CD14-positive monocyte (primary cell): Measurements from ENCODE around the gene KLHL13. TPM values are rescaled to one million over a fixed set of nuclear protein-coding genes. Genes with fewer than 3 reads are reported as not detected.

Experiments used
- DNase-seq, 3 donors: peaks; one replicate each; pipeline ENCODE4 v3.0.0-alpha.2; 2011 to 2022
- H2AFZ ChIP-seq: 2 replicates; pipeline ENCODE4 v1.6.0; 2012; ENCODE audit warnings: mild to moderate bottlenecking, low read depth, low read length, inconsistent platforms; ENCODE audit not compliant: insufficient read depth, poor library complexity, severe bottlenecking
- H3K27ac ChIP-seq, 2 donors: 1 replicate in 1 of 2; 2 replicates in 1 of 2; pipeline ENCODE4 v1.5.1; 2012 to 2013; ENCODE audit warnings: low read length in 2 of 2, control low read depth in 1 of 2, inconsistent platforms in 1 of 2, low read depth in 1 of 2, mild to moderate bottlenecking in 1 of 2
- H3K27me3 ChIP-seq, 2 donors: one replicate each; pipeline versions ENCODE4 v1.6.0 to v1.6.1; 2011 to 2013; ENCODE audit warnings: low read length in 2 of 2; ENCODE audit not compliant: control insufficient read depth in 2 of 2, insufficient read depth in 2 of 2
- H3K36me3 ChIP-seq, 2 donors: replicated peaks in 1 of 2; 1 replicate in 1 of 2; 2 replicates in 1 of 2; pipeline versions ENCODE4 v1.5.1 to v1.6.1; 2012 to 2013; ENCODE audit warnings: low read length in 2 of 2, control low read depth in 1 of 2, inconsistent platforms in 1 of 2, mild to moderate bottlenecking in 1 of 2; ENCODE audit not compliant: insufficient read depth in 2 of 2, control insufficient read depth in 1 of 2
- H3K4me1 ChIP-seq, 2 donors: 1 replicate in 1 of 2; 2 replicates in 1 of 2; pipeline versions ENCODE4 v1.5.1 to v1.6.1; 2012 to 2013; ENCODE audit warnings: low read length in 2 of 2, control low read depth in 1 of 2, inconsistent platforms in 1 of 2, mild to moderate bottlenecking in 1 of 2, moderate library complexity in 1 of 2; ENCODE audit not compliant: insufficient read depth in 2 of 2, control insufficient read depth in 1 of 2
- H3K4me2 ChIP-seq: replicated peaks from 2 replicates; pipeline ENCODE3; 2012; ENCODE audit warnings: low read length, moderate library complexity, mild to moderate bottlenecking; ENCODE audit not compliant: poor library complexity, severe bottlenecking; ENCODE audit errors: extremely low read depth
- H3K4me3 ChIP-seq, 3 experiments: fragments of 200-600 bp in 1 of 3; sonication (generic) in 1 of 3; replicated peaks in 1 of 3; 1 replicate in 2 of 3; 2 replicates in 1 of 3; pipeline ENCODE4 v1.5.1; 2011 to 2013; ENCODE audit warnings: low read length in 3 of 3, mild to moderate bottlenecking in 3 of 3, control low read depth in 2 of 3, low read depth in 2 of 3, inconsistent platforms in 1 of 3, moderate library complexity in 1 of 3
- H3K79me2 ChIP-seq: 2 replicates; pipeline ENCODE4 v1.6.0; 2012; ENCODE audit warnings: mild to moderate bottlenecking, control low read depth, inconsistent platforms, low read length, moderate library complexity; ENCODE audit not compliant: insufficient read depth
- H3K9ac ChIP-seq: 2 replicates; pipeline ENCODE4 v1.6.0; 2017; ENCODE audit warnings: low read length, mild to moderate bottlenecking; ENCODE audit not compliant: insufficient read depth, poor library complexity, severe bottlenecking
- H3K9me3 ChIP-seq, 2 donors: replicated peaks in 1 of 2; 1 replicate in 1 of 2; 2 replicates in 1 of 2; pipeline versions ENCODE4 v1.5.1 to v1.6.1; 2012 to 2013; ENCODE audit warnings: low read length in 2 of 2, control low read depth in 1 of 2; ENCODE audit not compliant: control insufficient read depth in 1 of 2, insufficient read depth in 1 of 2
- H4K20me1 ChIP-seq: 2 replicates; pipeline ENCODE4 v1.6.0; 2012; ENCODE audit warnings: mild to moderate bottlenecking, low read length, control low read depth, moderate library complexity; ENCODE audit not compliant: insufficient read depth
- H3K27ac Mint-ChIP-seq, 7 donors: one replicate each; pipeline ENCODE4 v1.8.0; 2020; ENCODE audit warnings: mild to moderate bottlenecking in 7 of 7, mixed read lengths in 7 of 7, moderate library complexity in 6 of 7, inconsistent platforms in 2 of 7
- H3K27me3 Mint-ChIP-seq, 3 donors: one replicate each; pipeline ENCODE4 v1.8.0; 2021 to 2022; ENCODE audit warnings: low read depth in 3 of 3, mild to moderate bottlenecking in 3 of 3, mixed read lengths in 3 of 3, moderate library complexity in 3 of 3, inconsistent platforms in 1 of 3
- H3K36me3 Mint-ChIP-seq, 2 donors: one replicate each; pipeline ENCODE4 v1.8.0; 2020; ENCODE audit warnings: mixed read lengths in 2 of 2, inconsistent platforms in 1 of 2, mild to moderate bottlenecking in 1 of 2
- H3K4me1 Mint-ChIP-seq: one replicate; pipeline ENCODE4 v1.8.0; 2020; ENCODE audit warnings: mild to moderate bottlenecking, mixed read lengths
- H3K4me3 Mint-ChIP-seq, 2 donors: one replicate each; pipeline ENCODE4 v1.8.0; 2020; ENCODE audit warnings: mild to moderate bottlenecking in 2 of 2, mixed read lengths in 2 of 2, moderate library complexity in 1 of 2
- H3K9me3 Mint-ChIP-seq, 7 donors: one replicate each; pipeline ENCODE4 v1.8.0; 2020 to 2022; ENCODE audit warnings: mixed read lengths in 7 of 7, mild to moderate bottlenecking in 6 of 7, moderate library complexity in 6 of 7, inconsistent platforms in 2 of 7
- WGBS: methylation state at CpG from one replicate; pipeline ENCODE4 v1.1.5; 2013; ENCODE audit warnings: missing lambda C conversion rate; ENCODE audit not compliant: insufficient coverage; 5-methylcytosine and 5-hydroxymethylcytosine counted together
- intact Hi-C, 2 donors: fragments of 100-400 bp; cut with micrococcal nuclease; formaldehyde crosslinking; loops; one replicate each; pipeline versions ENCODE4 v1.15.0 to v1.15.1; 2023
- polyA plus RNA-seq, 3 donors: library from polyadenylated mRNA; depleted of rRNA in 1 of 3; unstranded in 2 of 3; stranded (reverse) in 1 of 3; fragments of 300-500 nt in 2 of 3; fragments of >200 nt in 1 of 3; fragmentation: Illumina TruSeq in 2 of 3; gene quantifications; 1 replicate in 2 of 3; 2 replicates in 1 of 3; pipeline ENCODE4 v1.2.3, GENCODE V29; 2012 to 2021
- TF ChIP-seq, protein P1 (sequence below): fragments of 200-600 bp; IDR thresholded peaks from one replicate; pipeline ENCODE4 v1.8.0; 2022; ENCODE audit warnings: antibody characterized with exemption, mild to moderate bottlenecking

KLHL13 gene
- polyA plus RNA-seq, 3 donors: 0.05 to 0.41 (median 0.10) TPM

DNA sequence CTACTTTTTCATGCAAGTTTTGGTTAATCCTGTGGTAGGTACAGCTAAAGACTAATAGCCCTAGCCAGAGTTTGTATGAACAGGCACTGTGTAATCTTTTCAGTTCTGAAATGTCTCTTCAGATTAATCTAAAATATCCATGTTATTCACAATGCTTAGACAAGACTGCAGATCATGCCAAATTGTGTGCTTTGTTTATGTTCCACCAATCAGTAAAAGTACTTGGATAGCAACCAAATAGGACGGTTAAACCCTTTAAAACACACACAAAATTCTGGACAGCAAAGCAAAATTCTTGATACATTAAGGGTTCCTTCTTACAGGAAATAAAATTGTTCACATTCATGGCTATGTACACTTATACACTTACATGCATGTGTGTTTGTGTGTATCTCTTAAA is 139.1 kb downstream of the KLHL13 start:
- H4K20me1 ChIP-seq: no peaks in the 10 kb centered on the region
- H3K27ac ChIP-seq: no peak overlapping the region
- H3K9ac ChIP-seq: no peak overlapping the region
- Mint-ChIP-seq H3K27me3 (no peaks in the 10 kb centered on the region), H3K36me3 (no peaks in the 10 kb centered on the region), H3K4me3 (no peak overlapping the region), H3K9me3 (no peaks in the 10 kb centered on the region), H3K4me1 (no peaks in the 10 kb centered on the region), H3K27ac (no peak overlapping the region)
- no peak for DNase-seq
- H3K36me3 ChIP-seq: no peaks in the 10 kb centered on the region
- no peak overlapping the region for H3K4me3 ChIP-seq
- no peaks in the 10 kb centered on the region for H3K4me1 ChIP-seq
- no peak overlapping the region for H2AFZ ChIP-seq
- peaks cover 0 to 2% of the 10 kb centered on the region in 2 donors for H3K27me3 ChIP-seq
- TF ChIP-seq, protein P1, sequence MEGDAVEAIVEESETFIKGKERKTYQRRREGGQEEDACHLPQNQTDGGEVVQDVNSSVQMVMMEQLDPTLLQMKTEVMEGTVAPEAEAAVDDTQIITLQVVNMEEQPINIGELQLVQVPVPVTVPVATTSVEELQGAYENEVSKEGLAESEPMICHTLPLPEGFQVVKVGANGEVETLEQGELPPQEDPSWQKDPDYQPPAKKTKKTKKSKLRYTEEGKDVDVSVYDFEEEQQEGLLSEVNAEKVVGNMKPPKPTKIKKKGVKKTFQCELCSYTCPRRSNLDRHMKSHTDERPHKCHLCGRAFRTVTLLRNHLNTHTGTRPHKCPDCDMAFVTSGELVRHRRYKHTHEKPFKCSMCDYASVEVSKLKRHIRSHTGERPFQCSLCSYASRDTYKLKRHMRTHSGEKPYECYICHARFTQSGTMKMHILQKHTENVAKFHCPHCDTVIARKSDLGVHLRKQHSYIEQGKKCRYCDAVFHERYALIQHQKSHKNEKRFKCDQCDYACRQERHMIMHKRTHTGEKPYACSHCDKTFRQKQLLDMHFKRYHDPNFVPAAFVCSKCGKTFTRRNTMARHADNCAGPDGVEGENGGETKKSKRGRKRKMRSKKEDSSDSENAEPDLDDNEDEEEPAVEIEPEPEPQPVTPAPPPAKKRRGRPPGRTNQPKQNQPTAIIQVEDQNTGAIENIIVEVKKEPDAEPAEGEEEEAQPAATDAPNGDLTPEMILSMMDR: no peak
- no CpG with 5 or more reads among the region's 1 CpG for WGBS
- no peaks in the 10 kb centered on the region for H3K79me2 ChIP-seq
- no peaks in the 10 kb centered on the region for H3K9me3 ChIP-seq
- intact Hi-C loops: no loop called here
- no peak overlapping the region for H3K4me2 ChIP-seq

DNA sequence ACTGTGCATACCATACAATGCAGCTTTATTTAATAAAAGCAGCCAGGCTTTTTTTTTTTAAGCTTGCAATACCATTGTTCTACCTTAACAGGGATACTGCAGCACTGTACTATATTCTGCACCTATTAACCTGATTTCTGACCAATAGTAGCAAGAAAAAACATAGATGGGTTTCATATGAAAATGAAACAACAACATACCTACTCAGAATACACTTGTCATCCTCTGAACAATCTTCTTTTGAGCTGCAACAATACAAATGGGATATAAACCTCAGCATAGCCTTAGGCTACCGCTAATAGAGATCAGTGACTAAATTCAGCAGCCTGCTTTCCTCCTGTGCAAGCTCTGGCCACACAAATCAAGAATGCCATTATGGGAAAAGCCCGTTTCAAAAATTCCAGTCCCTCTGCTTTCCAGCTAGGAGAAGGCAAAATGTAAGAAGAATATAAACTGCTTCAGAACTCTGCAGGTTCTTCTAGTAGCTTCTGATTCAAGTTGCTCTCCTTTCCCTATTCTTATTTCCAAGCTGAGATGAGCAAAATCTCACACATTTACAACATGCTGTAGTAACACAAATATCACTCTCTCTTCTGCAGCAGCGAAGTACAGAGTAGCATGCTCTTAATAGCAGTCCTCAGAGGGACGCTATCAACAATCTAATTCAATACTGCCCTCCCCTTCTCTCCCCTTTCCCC is 143.4 kb downstream of the KLHL13 start:
- no peak overlapping the region for H3K4me3 ChIP-seq
- H4K20me1 ChIP-seq: no peaks in the 10 kb centered on the region
- Mint-ChIP-seq H3K36me3 (no peaks in the 10 kb centered on the region), H3K4me3 (no peak overlapping the region), H3K9me3 (no peaks in the 10 kb centered on the region), H3K27me3 (no peaks in the 10 kb centered on the region), H3K27ac (no peak overlapping the region), H3K4me1 (no peaks in the 10 kb centered on the region)
- 100% methylated on average over 1 of the region's 4 CpGs for WGBS
- no peaks in the 10 kb centered on the region for H3K4me1 ChIP-seq
- H3K79me2 ChIP-seq: no peaks in the 10 kb centered on the region
- TF ChIP-seq, protein P1: no peak
- H3K9me3 ChIP-seq: no peaks in the 10 kb centered on the region
- intact Hi-C loops: no loop called here
- no peak overlapping the region for H2AFZ ChIP-seq
- H3K9ac ChIP-seq: no peak overlapping the region
- H3K27ac ChIP-seq: no peak overlapping the region
- peaks cover 0 to 2% of the 10 kb centered on the region in 2 donors for H3K27me3 ChIP-seq
- H3K36me3 ChIP-seq: no peaks in the 10 kb centered on the region
- DNase-seq: no peak
- no peak overlapping the region for H3K4me2 ChIP-seq
